Mucosa of descending colon (tissue), 3 donors: ENCODE data around the gene SRGAP3. TPM values are rescaled to one million over a fixed set of nuclear protein-coding genes. Genes with fewer than 3 reads are reported as not detected.

Source experiments
- ATAC-seq: fragments of 200-7000 bp; cut with Tn5 transposase; one replicate; pipeline ENCODE4 v1.9.1; 2020; ENCODE audit warnings: mild to moderate bottlenecking, moderate library complexity
- DNase-seq, 3 donors: peaks; one replicate each; pipeline ENCODE4 v3.0.0-alpha.2; 2020
- H3K36me3 ChIP-seq: fragments of 200-600 bp; one replicate; pipeline ENCODE4 v1.8.0; 2021; ENCODE audit warnings: low read depth, mild to moderate bottlenecking
- H3K4me1 ChIP-seq: fragments of 200-600 bp; one replicate; pipeline ENCODE4 v1.8.0; 2021; ENCODE audit warnings: low read depth, mild to moderate bottlenecking
- H3K4me3 ChIP-seq: fragments of 200-600 bp; one replicate; pipeline ENCODE4 v1.8.0; 2021; ENCODE audit warnings: mild to moderate bottlenecking
- H3K9me3 ChIP-seq: fragments of 200-600 bp; one replicate; pipeline ENCODE4 v1.8.0; 2021; ENCODE audit warnings: mild to moderate bottlenecking
- CTCF ChIP-seq: fragments of 200-600 bp; IDR thresholded peaks from one replicate; pipeline ENCODE4 v1.8.0; 2022; ENCODE audit warnings: antibody characterized with exemption, mild to moderate bottlenecking
- intact Hi-C, 2 donors: fragments of 100-400 bp; cut with DNase I in 1 of 2; cut with micrococcal nuclease in 1 of 2; formaldehyde crosslinking; loops; one replicate each; pipeline versions ENCODE4 v1.11.0 to v1.11.1; 2022; cut with DNase I, micrococcal nuclease
- total RNA-seq, 3 donors: library from RNA; stranded (reverse); fragmentation: NEBNext Ultra II Directional in 2 of 3; extraction: Animal tissue kit (Norgen Biotek cat#: 25700) in 2 of 3; gene quantifications; one replicate each; pipeline versions ENCODE4 v1.2.1 to v1.2.4, GENCODE V29; 2021 to 2023
- donor health status: DM: no; HTN: no; CAD: no; lungs with moderate emphysema.
- donor health status: DM: no; HTN: no; CAD: no.
- donor health status: DM: no; HTN: yes; CAD: no.

Gene SRGAP3
- total RNA-seq, 3 donors from 2014 or later = 6.4 to 9.0 (median 8.6) TPM

GRCh38 chr3:9224490-9224889, 25.0 kb downstream of the SRGAP3 start:
- Histone ChIP-seq H3K4me3 (no peak overlapping the region), H3K9me3 (no peaks in the 10 kb centered on the region), H3K4me1 (no peaks in the 10 kb centered on the region), H3K36me3 (no peaks in the 10 kb centered on the region)
- ATAC-seq (peak; percentile 20), DNase-seq (no peak)
- intact Hi-C loops = no loop called here
- TF ChIP-seq CTCF = no peak

- no peak for TF ChIP-seq CTCF
- no peak overlapping the region for H3K4me3 ChIP-seq
- H3K4me1 ChIP-seq = no peaks in the 10 kb centered on the region
- no peaks in the 10 kb centered on the region for H3K36me3 ChIP-seq
- H3K9me3 ChIP-seq = no peaks in the 10 kb centered on the region
- ATAC-seq (no peak), DNase-seq (no peak)
- intact Hi-C loops = no loop called here
Measured at GRCh38 chr3:9223672-9224071, 25.8 kb downstream of the SRGAP3 start.

GRCh38 chr3:9222956-9223639, 26.3 kb downstream of the SRGAP3 start:
- no peak for TF ChIP-seq CTCF

GRCh38 chr3:9222049-9222448, 27.4 kb downstream of the SRGAP3 start:
- DNase-seq = no peak
- TF ChIP-seq CTCF = no peak
- Histone ChIP-seq H3K9me3 (no peaks in the 10 kb centered on the region), H3K4me3 (no peak overlapping the region), H3K36me3 (no peaks in the 10 kb centered on the region), H3K4me1 (no peaks in the 10 kb centered on the region)
- ATAC-seq = no peak
- intact Hi-C loops = no loop called here

More at GRCh38 chr3:9222956-9223639, 26.3 kb downstream of the SRGAP3 start:
- H3K4me1 ChIP-seq = no peaks in the 10 kb centered on the region
- H3K4me3 ChIP-seq = no peak overlapping the region
- intact Hi-C loops = no loop called here
- DNase-seq = no peak
- no peaks in the 10 kb centered on the region for H3K9me3 ChIP-seq
- H3K36me3 ChIP-seq = no peaks in the 10 kb centered on the region
- no peak for ATAC-seq

- Histone ChIP-seq H3K4me3 (no peak overlapping the region), H3K4me1 (no peaks in the 10 kb centered on the region), H3K36me3 (no peaks in the 10 kb centered on the region), H3K9me3 (no peaks in the 10 kb centered on the region)
- no peak for TF ChIP-seq CTCF
- DNase-seq = no peak
- ATAC-seq = no peak
- intact Hi-C loops = no loop called here
Measured at GRCh38 chr3:9218514-9218846, 31.0 kb downstream of the SRGAP3 start.
